ENCODE measurements around the gene SPATA2. TPM values are rescaled to one million over a fixed set of nuclear protein-coding genes. Genes with fewer than 3 reads are reported as not detected.
A peak's percentile ranks its signal among the peaks of the same experiment; 100 is the strongest.

SPATA2 gene
- total and polyA plus RNA-seq, 2 of the 13 experiments (the other 11 are each of a cell fraction or from before 2014, with no cell fraction given) = 3.2 to 8.7 TPM

- Histone ChIP-seq H3K27ac (ENCODE audit: extremely low read length, insufficient read depth, low read length) (peak overlapping the region; percentile 2), H3K9me3 (ENCODE audit: low read length) (no peaks in the 10 kb centered on the region), H3K4me1 (ENCODE audit: insufficient read depth, low read length) (peaks cover 57% of the 10 kb centered on the region), H3K79me2 (ENCODE audit: insufficient read depth, low read length) (peaks cover 13% of the 10 kb centered on the region), H3K4me2 (ENCODE audit: low read depth, low read length) (no peak overlapping the region), H3K9ac (ENCODE audit: insufficient read depth, low read depth, low read length) (no peak overlapping the region), H4K20me1 (ENCODE audit: insufficient read depth, low read length) (no peaks in the 10 kb centered on the region), H3K4me3 (replicated peaks in 1 of 3; ENCODE audit: insufficient read depth in 1 of 3, low read depth in 2 of 3, low read length in 3 of 3) (no peak overlapping the region), H3K36me3 (replicated peaks in 1 of 2; ENCODE audit: control insufficient read depth in 1 of 2, insufficient read depth in 2 of 2, low read length in 2 of 2) (no peaks in the 10 kb centered on the region), H2AFZ (ENCODE audit: low read length) (no peak overlapping the region), H3K27me3 (ENCODE audit: control insufficient read depth in 1 of 2, insufficient read depth in 2 of 2, low read length in 2 of 2) (no peaks in the 10 kb centered on the region; a peak in 1 of 5 replicates)
- intact Hi-C loops (cut with micrococcal nuclease; ENCODE audit: unreplicated experiment) (no loop called here), in situ Hi-C loops (cut with HindIII; ENCODE audit: extremely low pct_ligation_motif_present, low pct_unique_long_range_greater_than_20kb) (no loop called here)
- CTCF ChIA-PET (ENCODE audit: low intra/inter-chr PET ratio, low total read pairs) = no interaction called here
- no peak for ATAC-seq
- POLR2A ChIA-PET = interaction anchor here (1.0 kb wide), 1 partner anchor 9 kb away, joined by 3 read pairs; no protein-coding TSS in a partner anchor
- 80% methylated on average over 7 of the region's 7 CpGs for WGBS (ENCODE audit: low lambda C conversion rate)
- FAIRE-seq = no peak
- BruUV-seq (replicated peaks) = no TSS peak
- no peak for DNase-seq (ENCODE audit: low spot score)
- TF ChIP-seq, protein P1, sequence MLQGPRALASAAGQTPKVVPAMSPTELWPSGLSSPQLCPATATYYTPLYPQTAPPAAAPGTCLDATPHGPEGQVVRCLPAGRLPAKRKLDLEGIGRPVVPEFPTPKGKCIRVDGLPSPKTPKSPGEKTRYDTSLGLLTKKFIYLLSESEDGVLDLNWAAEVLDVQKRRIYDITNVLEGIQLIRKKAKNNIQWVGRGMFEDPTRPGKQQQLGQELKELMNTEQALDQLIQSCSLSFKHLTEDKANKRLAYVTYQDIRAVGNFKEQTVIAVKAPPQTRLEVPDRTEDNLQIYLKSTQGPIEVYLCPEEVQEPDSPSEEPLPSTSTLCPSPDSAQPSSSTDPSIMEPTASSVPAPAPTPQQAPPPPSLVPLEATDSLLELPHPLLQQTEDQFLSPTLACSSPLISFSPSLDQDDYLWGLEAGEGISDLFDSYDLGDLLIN (CRISPR knock-in tag; IDR thresholded peaks at IDR 0.05; ENCODE audit: borderline replicate concordance) = no peak
- no peak for TF ChIP-seq AGO2 (optimal IDR thresholded peaks at IDR 0.05; ENCODE audit: low read depth, low read length)
- TF ChIP-seq SIN3B (IDR thresholded peaks at IDR 0.05; ENCODE audit: low read length) = no peak
- no peak for TF ChIP-seq MAZ (IDR thresholded peaks at IDR 0.05; ENCODE audit: borderline replicate concordance, low read depth, low read length)
- TF ChIP-seq MAZ (CRISPR knock-in tag; IDR thresholded peaks at IDR 0.05; ENCODE audit: low read depth) = no peak
- TF ChIP-seq ZBTB8A (CRISPR knock-in tag; IDR thresholded peaks at IDR 0.05; ENCODE audit: borderline replicate concordance, low read depth) = no peak
- TF ChIP-seq, protein P2, sequence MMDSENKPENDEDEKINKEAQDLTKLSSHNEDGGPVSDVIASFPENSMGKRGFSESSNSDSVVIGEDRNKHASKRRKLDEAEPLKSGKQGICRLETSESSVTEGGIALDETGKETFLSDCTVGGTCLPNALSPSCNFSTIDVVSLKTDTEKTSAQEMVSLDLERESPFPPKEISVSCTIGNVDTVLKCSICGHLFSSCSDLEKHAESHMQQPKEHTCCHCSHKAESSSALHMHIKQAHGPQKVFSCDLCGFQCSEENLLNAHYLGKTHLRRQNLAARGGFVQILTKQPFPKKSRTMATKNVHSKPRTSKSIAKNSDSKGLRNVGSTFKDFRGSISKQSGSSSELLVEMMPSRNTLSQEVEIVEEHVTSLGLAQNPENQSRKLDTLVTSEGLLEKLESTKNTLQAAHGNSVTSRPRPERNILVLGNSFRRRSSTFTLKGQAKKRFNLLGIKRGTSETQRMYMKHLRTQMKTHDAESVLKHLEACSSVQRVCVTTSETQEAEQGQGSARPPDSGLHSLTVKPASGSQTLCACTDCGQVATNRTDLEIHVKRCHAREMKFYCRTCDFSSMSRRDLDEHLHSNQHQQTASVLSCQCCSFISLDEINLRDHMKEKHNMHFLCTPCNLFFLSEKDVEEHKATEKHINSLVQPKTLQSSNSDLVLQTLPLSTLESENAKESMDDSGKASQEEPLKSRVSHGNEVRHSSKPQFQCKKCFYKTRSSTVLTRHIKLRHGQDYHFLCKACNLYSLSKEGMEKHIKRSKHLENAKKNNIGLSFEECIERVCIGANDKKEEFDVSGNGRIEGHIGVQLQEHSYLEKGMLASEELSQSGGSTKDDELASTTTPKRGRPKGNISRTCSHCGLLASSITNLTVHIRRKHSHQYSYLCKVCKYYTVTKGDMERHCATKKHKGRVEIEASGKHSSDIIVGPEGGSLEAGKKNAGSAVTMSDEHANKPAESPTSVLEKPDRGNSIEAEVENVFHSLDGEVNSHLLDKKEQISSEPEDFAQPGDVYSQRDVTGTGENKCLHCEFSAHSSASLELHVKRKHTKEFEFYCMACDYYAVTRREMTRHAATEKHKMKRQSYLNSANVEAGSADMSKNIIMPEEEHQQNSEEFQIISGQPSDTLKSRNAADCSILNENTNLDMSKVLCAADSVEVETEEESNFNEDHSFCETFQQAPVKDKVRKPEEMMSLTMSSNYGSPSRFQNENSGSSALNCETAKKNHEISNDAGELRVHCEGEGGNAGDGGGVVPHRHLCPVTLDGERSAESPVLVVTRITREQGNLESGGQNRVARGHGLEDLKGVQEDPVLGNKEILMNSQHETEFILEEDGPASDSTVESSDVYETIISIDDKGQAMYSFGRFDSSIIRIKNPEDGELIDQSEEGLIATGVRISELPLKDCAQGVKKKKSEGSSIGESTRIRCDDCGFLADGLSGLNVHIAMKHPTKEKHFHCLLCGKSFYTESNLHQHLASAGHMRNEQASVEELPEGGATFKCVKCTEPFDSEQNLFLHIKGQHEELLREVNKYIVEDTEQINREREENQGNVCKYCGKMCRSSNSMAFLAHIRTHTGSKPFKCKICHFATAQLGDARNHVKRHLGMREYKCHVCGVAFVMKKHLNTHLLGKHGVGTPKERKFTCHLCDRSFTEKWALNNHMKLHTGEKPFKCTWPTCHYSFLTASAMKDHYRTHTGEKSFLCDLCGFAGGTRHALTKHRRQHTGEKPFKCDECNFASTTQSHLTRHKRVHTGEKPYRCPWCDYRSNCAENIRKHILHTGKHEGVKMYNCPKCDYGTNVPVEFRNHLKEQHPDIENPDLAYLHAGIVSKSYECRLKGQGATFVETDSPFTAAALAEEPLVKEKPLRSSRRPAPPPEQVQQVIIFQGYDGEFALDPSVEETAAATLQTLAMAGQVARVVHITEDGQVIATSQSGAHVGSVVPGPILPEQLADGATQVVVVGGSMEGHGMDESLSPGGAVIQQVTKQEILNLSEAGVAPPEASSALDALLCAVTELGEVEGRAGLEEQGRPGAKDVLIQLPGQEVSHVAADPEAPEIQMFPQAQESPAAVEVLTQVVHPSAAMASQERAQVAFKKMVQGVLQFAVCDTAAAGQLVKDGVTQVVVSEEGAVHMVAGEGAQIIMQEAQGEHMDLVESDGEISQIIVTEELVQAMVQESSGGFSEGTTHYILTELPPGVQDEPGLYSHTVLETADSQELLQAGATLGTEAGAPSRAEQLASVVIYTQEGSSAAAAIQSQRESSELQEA (CRISPR knock-in tag; IDR thresholded peaks at IDR 0.05; ENCODE audit: not compliant biosample characterization) = no peak
- no peak for TF ChIP-seq CREBL2 (CRISPR knock-in tag; IDR thresholded peaks at IDR 0.05; ENCODE audit: borderline replicate concordance)
- TF ChIP-seq, protein P3, sequence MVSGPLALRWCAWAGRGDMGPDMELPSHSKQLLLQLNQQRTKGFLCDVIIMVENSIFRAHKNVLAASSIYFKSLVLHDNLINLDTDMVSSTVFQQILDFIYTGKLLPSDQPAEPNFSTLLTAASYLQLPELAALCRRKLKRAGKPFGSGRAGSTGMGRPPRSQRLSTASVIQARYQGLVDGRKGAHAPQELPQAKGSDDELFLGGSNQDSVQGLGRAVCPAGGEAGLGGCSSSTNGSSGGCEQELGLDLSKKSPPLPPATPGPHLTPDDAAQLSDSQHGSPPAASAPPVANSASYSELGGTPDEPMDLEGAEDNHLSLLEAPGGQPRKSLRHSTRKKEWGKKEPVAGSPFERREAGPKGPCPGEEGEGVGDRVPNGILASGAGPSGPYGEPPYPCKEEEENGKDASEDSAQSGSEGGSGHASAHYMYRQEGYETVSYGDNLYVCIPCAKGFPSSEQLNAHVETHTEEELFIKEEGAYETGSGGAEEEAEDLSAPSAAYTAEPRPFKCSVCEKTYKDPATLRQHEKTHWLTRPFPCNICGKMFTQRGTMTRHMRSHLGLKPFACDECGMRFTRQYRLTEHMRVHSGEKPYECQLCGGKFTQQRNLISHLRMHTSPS (CRISPR knock-in tag; IDR thresholded peaks at IDR 0.05; ENCODE audit: low read depth) = no peak
- no peak for TF ChIP-seq ZNF776 (CRISPR knock-in tag; IDR thresholded peaks at IDR 0.05)
- 0 out of 2 replicates have a peak, but pooled peaks have one; percentile 68 for TF ChIP-seq TSC22D2 (CRISPR knock-in tag; IDR thresholded peaks at IDR 0.05; ENCODE audit: borderline replicate concordance)
- TF ChIP-seq ZNF468 (CRISPR knock-in tag; IDR thresholded peaks at IDR 0.05) = no peak
- TF ChIP-seq SP4 (CRISPR knock-in tag; IDR thresholded peaks at IDR 0.05) = 0 out of 2 replicates have a peak, but pooled peaks have one; percentile 34
Measured at GRCh38 chr20:49919009-49919408, 3.7 kb upstream of the SPATA2 start.

All from HepG2 (cell line).